ENCODE measurements around the gene SHISAL2B. TPM values are rescaled to one million over a fixed set of nuclear protein-coding genes. Genes with fewer than 3 reads are reported as not detected.
"Not testable (repeated sequence)": the region's sequence is repeated elsewhere in the genome, so short reads cannot be mapped to it uniquely, and the experiment has no call there.

The SHISAL2B gene
- 0.20 TPM in 1 of 2 replicates, not detected in the other for total RNA-seq

DNA sequence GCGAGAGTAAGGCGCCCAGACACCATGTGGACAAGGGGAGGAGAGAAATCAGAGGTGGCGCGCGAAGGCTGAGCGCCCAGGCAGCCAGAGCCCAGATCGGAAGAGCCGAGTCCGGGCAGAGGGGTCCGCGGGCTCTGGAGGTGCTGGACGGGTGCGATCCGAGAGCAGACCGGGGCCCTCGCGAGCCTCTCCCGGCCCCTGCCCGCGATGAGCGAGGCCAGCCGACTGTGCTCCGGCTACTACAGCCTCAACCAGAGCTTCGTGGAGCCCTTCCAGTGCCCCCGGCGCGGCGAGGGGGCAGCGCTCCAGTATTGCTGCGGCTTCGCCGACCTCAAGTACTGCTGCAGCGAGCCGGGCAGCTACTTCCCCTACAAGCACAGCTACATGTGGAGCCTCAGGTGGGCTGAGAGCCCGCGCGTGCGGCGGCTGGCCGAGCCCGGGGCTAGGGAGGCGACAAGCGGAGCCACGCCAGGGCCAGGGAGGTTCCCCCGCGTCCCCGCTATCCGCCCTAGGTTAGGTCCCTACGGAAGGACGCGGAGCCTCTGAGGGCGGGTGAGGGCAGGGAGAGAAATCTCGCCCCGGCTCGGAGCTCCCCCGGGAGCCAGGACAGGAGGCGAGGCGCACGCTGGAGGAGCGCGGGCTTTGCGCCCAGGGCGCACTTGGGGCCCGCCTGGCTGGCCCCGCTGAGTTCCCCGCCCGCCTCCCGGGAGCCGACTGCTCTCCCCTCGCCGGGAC lies at the start of gene SHISAL2B:
Gene SHISAL2B, plus strand, starts transcription at position 87 of the 735 bp plus-strand sequence. Its CDS starts 121 bp downstream, at position 208.
- DNase-seq (ENCODE audit: low read depth), result no peak

DNA sequence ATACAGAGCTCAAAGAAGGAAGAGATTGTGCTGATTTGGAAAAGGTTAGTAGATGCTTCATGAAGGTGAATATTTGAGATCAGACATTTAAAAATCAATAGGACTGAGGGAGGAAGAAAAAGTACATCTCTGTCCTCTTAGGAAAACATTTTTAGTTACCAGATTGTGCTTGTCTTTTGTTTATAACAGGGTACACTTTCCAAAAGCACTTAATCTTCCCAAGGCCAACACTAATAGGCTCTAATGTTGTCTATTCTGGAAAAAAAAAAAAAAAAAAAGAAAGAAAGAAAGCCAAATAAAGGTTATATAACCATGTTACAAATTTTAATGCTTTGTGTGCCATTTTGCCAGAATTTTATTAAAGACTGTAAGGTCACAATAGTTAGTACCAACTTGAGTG lies 45.5 kb upstream of the SHISAL2B start:
- no peak for DNase-seq (ENCODE audit: low read depth)

DNA sequence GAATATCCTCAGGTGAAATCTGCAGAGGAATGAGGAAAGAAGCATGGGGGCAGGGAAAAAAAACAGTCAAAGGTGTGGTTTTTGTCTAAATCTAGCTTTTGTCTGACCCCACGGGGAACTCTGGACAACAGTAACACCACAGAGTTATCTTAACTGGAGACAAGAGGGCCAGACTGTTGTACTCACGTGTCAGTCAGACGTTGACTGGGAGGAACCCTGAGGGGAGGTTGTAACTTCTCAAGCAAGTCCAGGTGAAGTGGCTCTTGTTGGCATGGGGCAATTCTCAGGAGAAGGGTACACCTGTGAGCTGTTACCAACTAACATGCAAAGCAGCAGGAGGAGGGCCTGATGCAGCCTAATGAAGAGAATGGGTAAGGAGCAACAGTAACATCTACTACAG lies 44.1 kb upstream of the SHISAL2B start:
- DNase-seq (ENCODE audit: low read depth), result no peak

DNA sequence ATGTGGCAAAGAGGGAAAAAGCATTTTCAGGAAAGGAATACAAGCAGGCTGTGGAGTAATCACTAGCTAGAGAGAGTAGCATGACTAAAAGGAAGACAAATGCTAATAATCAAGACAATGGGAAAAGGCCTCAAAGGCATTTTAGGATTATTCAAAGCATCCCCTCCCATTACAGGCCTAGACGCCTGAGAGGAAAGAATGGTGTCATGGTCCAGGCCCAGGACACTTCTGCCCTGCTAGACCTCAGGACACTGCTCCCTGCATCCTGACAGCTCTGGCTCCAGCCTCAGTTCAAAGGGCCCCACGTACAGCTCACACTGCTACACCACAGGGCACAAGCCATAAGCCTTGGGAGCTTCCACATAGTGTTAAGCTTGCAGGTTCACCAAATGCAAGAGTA lies 40.8 kb upstream of the SHISAL2B start:
- DNase-seq (ENCODE audit: low read depth), result no peak

DNA sequence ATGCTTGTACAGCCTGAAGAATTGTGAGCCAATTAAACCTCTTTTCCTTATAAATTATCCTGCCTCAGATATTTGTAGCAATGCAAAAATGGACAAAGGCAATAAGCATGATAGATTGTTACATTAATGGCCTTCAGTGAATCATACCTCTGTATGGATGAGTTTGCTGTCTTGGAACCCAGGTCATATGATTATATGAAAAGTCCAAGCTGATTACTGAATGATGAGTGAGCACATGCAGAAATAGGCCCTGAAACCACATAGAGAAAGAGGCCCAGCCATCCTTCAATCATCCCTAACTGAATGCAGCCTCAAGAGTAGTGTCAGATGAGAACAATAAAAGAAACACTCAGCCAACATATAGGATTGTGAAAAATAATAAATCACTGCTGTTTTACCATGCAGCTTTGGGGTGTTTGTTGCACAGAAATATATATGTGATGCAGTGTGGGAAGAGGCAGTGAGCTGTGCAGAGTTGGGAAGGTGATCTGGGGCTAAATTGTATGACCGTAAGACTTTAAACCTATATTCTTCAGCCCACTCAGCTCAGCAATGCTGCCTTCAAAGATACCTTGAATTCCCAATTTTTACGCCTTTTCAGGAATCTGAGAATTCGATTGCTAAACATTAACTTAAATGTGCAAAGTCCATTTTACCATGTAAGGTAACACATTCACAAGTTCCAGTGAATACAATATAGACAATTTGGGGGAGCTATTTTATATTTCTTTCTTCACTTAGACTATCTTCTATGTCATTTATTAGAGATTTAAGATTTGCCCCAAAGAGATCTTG lies 36.3 kb upstream of the SHISAL2B start:
- peak; percentile 25 for DNase-seq (ENCODE audit: low read depth)

DNA sequence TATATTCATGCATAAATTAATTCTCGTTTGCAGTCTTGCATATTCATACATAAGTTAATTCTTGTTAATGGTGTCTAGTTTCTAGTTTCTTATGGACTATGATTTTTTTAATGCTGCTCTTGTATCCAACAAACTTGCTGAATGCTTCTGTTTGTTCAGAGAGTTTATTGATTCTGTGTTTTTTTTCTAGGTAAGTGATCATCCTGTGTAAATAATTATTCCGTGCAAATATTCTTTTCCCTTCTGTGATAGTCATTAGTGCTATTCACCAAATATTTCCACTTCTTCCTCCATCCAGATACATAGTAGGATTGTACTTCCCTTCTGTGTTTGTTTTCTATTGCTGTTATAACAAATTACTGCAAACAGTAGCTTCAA lies 35.8 kb upstream of the SHISAL2B start:
- no peak for DNase-seq (ENCODE audit: low read depth)

DNA sequence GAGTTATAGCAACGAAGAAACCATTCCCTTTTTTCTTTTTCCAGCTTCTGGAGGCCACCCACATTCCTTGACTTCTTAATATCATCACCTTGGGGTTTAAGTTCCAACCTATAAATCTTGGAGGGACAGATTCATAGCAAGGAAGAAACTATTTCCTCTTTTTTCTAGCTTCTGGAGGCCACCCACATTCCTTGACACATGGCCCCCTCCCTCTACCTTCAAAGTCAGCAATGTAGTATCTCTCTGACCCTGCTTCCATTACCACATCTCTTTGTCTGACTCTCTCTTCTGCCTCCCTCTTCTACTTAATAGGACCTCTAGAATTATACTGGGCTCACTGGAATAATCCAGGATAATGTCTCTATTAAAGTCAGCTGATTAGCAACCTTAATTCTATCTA lies 34.7 kb upstream of the SHISAL2B start:
- no peak for DNase-seq (ENCODE audit: low read depth)

DNA sequence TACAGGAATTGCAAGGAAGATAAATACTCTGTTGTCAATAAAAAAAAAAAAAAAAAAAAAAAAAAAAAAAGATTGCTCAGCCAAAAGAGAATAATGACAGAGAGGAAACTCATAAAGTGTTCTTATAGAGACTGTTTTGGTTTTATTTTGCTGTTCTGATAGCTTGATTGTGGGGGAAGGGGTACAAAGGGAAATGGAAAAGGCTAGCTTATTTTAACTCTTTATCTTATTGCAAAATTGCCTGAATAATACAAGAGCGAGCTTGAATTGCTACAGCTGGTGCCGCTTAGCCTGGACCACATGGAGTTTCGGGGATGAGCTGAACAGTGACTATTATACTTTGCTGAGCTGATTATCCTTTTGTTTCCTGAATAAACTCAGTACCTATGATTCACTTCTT lies 31.0 kb upstream of the SHISAL2B start:
- DNase-seq (ENCODE audit: low read depth), result no peak

DNA sequence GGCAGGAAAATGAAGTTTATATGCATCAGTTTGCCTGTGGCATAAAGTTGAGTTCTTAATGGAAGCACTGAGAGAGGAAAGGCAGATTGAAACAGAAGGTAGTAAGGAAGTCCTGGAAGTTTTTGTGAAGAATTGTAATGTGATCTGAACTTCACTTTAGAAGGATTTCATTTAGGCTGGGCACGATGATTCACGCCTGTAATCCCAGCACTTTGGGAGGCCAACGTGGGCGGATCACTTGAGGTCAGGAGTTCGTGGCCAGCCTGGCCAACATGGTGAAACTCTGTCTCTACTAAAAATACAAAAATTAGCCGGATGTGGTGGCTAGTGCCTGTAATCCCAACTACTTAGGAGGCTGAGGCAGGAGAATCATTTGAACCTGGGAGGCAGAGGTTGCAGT lies 27.1 kb upstream of the SHISAL2B start:
- DNase-seq (ENCODE audit: low read depth), result peak; percentile 34

DNA sequence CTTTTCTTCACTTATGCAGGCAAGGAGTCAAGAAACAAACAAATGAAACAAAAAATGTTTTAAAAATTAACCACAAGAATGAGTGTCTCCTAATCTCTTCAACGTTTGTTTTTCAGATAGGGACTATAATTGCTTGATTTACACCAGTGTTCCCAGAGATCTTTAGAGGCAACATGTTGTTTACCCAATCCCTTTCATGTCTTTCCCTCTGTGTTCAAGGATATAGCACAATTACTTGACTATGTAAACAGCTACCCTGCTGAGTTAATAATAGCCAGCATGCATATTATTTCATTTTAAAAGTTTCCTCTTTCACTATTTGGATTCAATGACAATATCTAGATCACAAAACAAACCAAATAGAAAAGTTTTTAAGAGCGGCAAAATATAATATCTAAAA lies 25.1 kb upstream of the SHISAL2B start:
- DNase-seq (ENCODE audit: low read depth), result no peak

DNA sequence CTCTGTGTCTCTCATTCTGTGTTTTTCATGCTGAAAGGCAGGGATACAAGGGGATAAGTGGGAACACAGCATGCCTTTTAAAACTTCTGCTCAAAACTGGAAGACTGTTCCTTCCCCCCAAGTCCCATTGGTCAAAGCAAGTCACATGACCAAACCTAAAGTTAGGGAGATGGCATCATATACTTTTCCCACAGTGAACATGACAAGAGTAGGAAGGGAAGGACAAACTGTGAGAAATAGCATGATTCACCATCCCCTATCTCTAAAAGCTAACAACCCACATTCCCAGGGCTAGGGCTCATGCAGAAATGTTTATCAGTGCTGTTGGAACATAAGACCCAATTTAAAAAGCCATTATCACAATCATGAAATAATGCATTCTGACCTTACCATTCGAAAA lies 24.2 kb upstream of the SHISAL2B start:
- no peak for DNase-seq (ENCODE audit: low read depth)

DNA sequence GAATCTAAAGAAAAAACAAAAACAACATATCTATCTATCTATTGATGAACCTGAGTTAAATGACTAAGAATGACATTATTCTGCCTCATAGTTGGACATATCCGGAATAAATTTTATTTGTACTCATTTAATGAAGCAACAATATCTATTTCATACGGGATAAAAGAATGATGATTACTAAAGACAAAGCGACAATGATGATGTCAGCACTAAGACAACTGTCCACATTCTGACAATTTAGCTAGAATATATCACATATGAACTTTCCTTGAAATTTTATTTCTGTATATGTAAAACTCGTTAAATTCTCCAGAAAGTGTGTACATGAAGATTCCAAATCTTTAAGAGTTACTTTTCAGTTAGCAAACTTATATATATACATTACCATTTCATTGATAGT lies 23.2 kb upstream of the SHISAL2B start:
- DNase-seq (ENCODE audit: low read depth), result no peak

DNA sequence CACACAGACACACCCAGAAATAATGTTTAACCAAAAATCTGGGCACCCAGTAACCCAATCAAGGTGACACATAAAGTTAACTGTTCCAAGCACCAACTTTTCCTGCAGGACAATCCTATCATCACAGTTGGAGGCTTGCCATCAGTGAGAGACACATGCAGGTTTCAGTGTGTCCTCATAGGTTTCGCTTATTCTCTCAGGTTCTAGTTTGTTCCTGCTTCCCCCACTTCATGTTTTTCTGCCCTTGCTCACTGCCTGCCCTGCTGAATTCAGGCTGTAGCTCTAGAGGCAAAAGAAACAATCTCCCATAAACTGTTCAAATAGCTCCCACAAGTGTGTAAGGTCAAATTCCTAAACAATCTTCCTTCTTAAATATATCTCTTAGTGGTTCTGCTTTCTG lies 20.0 kb upstream of the SHISAL2B start:
- no peak for DNase-seq (ENCODE audit: low read depth)

DNA sequence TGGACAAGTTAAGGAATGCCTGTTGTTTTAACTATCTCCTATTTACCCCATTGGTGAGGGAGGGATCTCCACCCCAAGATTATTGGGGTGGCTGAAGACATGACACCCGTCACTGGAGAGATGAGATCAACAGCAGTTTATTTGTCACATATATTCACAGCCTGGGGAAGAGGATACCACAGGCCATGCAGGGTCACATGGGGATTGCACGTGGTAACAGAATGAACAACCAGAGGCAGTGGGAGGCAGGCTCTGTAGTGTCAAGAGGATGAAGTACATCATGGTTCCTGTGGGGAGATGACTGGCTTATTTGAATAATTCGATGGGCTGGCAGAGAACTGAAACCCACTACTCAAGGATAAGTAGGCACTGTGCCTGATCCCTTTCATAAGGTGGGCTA lies 18.6 kb upstream of the SHISAL2B start:
- DNase-seq (ENCODE audit: low read depth), result no peak

DNA sequence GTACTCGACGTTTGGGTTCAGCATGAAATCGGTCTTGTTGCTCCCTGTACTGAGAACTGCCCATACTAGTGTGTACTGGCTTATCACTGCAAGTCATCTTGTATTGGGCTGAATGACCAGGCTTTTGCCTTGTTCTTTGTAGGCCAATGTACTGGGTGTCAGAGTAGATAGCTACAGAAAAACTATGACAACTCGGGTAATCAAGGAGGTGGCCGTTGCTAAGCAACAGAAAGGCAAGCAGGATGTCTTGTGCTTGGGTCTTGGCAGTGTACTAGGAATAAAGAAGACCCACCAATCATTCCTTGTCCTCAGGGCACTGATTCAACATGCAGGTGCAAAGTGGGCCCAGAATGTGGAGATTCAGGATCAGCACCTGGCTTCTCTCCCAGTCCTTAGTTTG lies 11.9 kb upstream of the SHISAL2B start:
- DNase-seq (ENCODE audit: low read depth), result no peak

DNA sequence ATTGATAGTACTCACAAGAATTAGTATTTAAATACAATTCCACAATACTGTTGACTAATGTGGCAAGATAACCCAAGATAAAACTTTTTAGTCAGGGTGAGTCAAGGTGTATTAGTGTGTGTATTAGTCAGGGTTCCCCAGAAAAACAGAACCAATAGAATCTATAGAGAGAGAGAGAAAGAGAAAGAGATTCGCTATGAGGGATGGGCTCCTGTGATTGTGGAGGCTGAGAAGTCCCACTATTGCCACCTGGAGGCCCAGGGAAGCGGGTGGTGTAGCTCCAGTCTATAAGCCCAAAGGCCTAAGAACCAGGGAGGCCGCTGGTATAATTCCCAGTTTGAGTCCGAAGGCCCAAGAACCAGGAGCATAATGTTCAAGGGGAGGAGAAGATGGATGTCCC lies 10.0 kb upstream of the SHISAL2B start:
- no peak for DNase-seq (ENCODE audit: low read depth)

DNA sequence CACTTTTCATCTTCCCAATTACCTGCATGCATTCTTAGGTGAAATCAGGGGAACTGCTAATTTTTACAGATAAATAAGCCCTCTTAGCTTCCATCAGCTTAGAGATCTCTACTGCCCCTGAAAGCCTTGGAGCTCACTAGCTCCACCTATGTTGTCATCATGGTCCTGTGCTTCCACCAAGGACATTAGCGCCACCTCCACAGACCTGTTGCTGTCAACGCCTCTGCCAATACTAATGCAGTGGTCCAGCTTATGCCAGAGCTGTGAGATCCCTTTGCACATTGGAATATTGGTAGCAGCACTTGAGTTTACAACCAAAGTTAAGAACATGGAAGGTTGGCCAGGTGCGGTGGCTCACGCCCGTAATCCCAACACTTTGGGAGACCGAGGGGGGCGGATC lies 7.7 kb upstream of the SHISAL2B start:
- DNase-seq (ENCODE audit: low read depth), result no peak

DNA sequence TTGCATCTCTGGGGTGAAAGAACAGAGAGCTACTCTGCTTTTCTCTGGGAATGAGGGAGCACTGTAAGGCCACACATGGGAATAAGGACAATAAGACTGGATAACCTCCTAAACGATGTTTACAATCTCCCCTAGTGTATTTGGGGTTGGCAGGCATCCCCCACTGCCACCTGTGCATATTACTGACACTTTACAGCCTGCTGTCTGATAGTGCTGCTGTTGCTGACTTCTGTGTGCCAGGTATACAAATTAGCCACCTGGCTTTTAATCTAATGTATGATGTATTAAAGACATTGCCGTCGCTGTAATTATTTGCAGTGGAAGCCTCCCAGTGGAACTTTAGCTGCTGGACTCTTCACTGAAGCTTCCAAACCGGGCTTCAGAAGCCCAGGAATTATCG lies 4.4 kb upstream of the SHISAL2B start:
- no peak for DNase-seq (ENCODE audit: low read depth)

DNA sequence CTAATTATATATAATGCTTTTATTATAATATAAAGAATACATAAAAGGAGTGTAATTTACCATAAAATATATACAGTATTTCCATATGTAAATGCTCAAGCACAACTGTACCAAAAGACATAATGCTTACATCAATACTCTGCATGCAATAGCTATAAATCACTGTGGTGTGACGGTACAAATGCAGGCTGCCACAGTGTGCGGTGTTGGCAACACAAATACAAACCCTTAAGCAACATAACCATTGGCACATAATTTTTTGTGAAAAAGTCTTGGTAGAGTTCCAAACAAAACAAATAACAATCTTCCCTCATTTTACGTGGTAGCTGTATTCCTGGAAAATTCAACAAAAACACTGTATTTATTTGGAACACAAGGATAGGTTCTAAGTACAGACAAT lies 1.9 kb upstream of the SHISAL2B start:
- DNase-seq (ENCODE audit: low read depth), result no peak

DNA sequence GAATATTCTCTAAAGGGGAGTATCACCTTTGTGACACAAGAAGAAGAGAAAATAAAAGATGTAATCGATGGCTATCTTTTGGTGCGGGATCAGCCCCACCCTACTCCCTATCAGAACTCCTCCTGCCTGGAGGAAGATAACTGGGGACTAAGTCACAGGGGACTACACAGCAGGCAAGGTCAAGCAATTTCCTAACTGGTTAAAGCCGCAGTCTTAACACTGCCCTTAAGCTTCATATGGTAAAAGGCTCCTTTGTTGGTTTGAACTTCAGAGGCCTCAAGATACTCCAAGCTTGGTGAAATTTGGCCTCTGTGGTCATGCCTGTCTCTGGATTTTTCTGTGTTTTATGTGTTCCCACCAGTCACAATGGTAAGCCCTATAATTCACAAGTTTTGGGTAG lies 1.3 kb upstream of the SHISAL2B start:
- no peak for DNase-seq (ENCODE audit: low read depth)

DNA sequence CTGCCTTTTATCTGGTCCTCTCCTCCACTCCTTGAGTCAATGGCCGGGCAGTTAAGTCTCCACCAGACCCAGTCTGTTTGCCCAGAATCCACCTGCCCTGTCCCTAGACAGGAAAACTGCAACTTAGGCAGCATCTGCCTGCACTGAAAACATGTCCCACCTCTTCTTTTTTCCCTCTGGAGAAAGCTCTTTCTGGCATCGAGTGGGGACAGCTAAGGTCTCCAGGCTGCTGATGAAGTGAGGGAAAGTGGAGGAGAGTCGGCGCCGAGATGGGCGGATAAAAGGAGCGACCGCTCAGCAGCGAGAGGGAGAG lies 243 bp upstream of the SHISAL2B start:
- no peak for DNase-seq (ENCODE audit: low read depth)

DNA sequence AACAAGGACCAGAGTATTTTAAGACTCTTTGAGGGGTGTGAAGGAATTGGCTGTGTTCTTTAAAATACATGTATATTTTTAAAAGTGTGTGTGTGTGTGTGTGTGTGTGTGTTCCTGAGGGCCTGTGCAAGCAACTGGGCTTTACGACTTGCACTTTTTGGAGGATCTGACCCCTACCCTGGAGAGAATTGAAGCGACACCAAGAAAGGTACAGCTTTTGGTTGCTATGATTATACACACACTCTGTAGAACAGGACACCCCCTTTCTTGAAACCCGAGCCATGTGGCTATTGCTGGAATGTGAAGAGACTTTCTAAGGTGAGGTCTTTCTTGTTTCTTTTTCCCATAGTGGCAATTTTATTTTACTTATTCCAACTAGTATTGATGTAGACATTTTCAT lies 988 bp downstream of the SHISAL2B start:
- no peak for DNase-seq (ENCODE audit: low read depth)

DNA sequence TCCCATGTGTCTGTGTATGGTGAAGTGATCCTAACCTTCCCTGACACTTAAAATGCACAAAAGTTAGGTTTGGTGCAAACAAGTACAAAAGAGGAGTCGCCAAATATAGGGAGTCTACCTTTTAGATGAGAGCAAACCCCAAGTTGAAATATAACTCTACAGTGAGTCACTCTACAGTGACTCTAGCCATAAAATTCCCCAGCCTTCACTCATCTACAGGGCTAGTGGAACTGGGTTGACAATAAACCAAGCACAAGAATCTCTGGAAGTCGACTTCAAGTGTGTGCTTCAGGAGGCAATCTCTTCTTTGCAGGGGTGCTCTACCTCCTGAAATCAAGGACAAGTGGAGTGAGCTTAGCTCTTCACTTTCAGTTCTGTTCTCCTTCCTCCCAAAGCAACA lies 3.3 kb downstream of the SHISAL2B start:
- DNase-seq (ENCODE audit: low read depth), result peak; percentile 79

DNA sequence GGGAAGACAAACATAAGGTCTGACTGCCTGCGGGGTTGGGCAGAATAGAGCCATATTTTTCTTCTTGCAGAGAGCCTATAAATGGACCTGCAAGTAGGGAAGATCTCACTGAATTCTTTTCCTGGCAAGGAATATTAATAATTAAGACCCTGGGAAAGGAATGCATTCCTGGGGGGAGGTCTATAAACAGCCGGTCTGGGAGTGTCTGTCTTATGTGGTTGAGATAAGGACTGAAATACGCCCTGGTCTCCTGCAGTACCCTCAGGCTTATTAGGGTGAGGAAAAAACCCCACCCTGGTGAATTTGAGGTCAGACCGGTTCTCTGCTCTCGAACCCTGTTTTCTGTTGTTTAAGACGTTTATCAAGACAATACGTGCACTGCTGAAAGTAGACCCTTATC lies 6.1 kb downstream of the SHISAL2B start:
- not testable (repeated sequence) for DNase-seq (ENCODE audit: low read depth)

Data from renal cortical epithelial cell (primary cell).